NCI-H526 treated with DMSO at 0.1 percent for 48 hours (cell line): ENCODE data around the gene YARS2.
"Not testable (repeated sequence)": the region's sequence is repeated elsewhere in the genome, so short reads cannot be mapped to it uniquely, and the experiment has no call there.

Experiments used
- DNase-seq: peaks from one replicate; lab custom pipeline; 2025; lab: John Stamatoyannopoulos, UW

YARS2 gene

GRCh38 chr12:32743264-32743663, 12.4 kb downstream of the YARS2 start:
- DNase-seq, result no peak

GRCh38 chr12:32742133-32742532, 13.6 kb downstream of the YARS2 start:
- DNase-seq, result no peak

- no peak for DNase-seq
Measured at GRCh38 chr12:32739279-32739678, 16.4 kb downstream of the YARS2 start.

- DNase-seq, result no peak
Measured at GRCh38 chr12:32737715-32738114, 18.0 kb downstream of the YARS2 start.

- no peak for DNase-seq
Measured at GRCh38 chr12:32736445-32736844, 19.3 kb downstream of the YARS2 start.

- no peak for DNase-seq
Measured at GRCh38 chr12:32734952-32735351, 20.7 kb downstream of the YARS2 start.

- DNase-seq, result no peak
Measured at GRCh38 chr12:32727237-32727636, 28.5 kb downstream of the YARS2 start.

GRCh38 chr12:32726286-32726685, 29.4 kb downstream of the YARS2 start:
- DNase-seq, result no peak

GRCh38 chr12:32725308-32725707, 30.4 kb downstream of the YARS2 start:
- DNase-seq, result not testable (repeated sequence)

GRCh38 chr12:32718926-32719325, 36.8 kb downstream of the YARS2 start:
- DNase-seq, result no peak

GRCh38 chr12:32714772-32715171, 40.9 kb downstream of the YARS2 start:
- DNase-seq, result no peak

GRCh38 chr12:32708926-32709325, 46.8 kb downstream of the YARS2 start:
- no peak for DNase-seq

- DNase-seq, result no peak
Measured at GRCh38 chr12:32706335-32707024, 49.2 kb downstream of the YARS2 start.

- DNase-seq, result no peak
Measured at GRCh38 chr12:32705783-32706182, 49.9 kb downstream of the YARS2 start.

GRCh38 chr12:32702946-32703345, 52.8 kb downstream of the YARS2 start:
- DNase-seq, result no peak

- DNase-seq, result no peak
Measured at GRCh38 chr12:32702473-32702872, 53.2 kb downstream of the YARS2 start.

GRCh38 chr12:32699437-32699836, 56.3 kb downstream of the YARS2 start:
- DNase-seq, result not testable (repeated sequence)

- DNase-seq, result peak; percentile 37
Measured at GRCh38 chr12:32698285-32698684, 57.4 kb downstream of the YARS2 start.

- no peak for DNase-seq
Measured at GRCh38 chr12:32697445-32697844, 58.3 kb downstream of the YARS2 start.
